ENCODE results near the gene TUBA3C. TPM values are rescaled to one million over a fixed set of nuclear protein-coding genes. Genes with fewer than 3 reads are reported as not detected.
"Not testable (repeated sequence)": the region's sequence is repeated elsewhere in the genome, so short reads cannot be mapped to it uniquely, and the experiment has no call there.

Gene TUBA3C
- total and polyA plus RNA-seq, 4 experiments from 2014 or later: not detected

- intact Hi-C loops (cut with micrococcal nuclease): no loop called here
- Histone ChIP-seq H3K4me3 (ENCODE audit: low read length in 2 of 2) (no peak overlapping the region), H3K4me1 (ENCODE audit: insufficient read depth, low read length) (no peaks in the 10 kb centered on the region), H3K9me3 (ENCODE audit: control insufficient read depth in 1 of 2, low read length in 2 of 2) (no peaks in the 10 kb centered on the region), H3K27ac (ENCODE audit: low read depth, low read length) (no peak overlapping the region), H3K36me3 (ENCODE audit: insufficient read depth, low read length) (no peaks in the 10 kb centered on the region), H3K27me3 (ENCODE audit: insufficient read depth, low read length) (no peaks in the 10 kb centered on the region)
- Mint-ChIP-seq H3K36me3 (no peaks in the 10 kb centered on the region), H3K4me1 (no peaks in the 10 kb centered on the region), H3K27ac (no peak overlapping the region), H3K27me3 (no peaks in the 10 kb centered on the region), H3K9me3 (peaks cover 0 to 5% (median 0%) of the 10 kb centered on the region in 8 donors), H3K4me3 (no peak overlapping the region)
- CTCF ChIA-PET (ENCODE audit: partially characterized antibody): interaction anchor here (1.1 kb wide), 1 partner anchor 11 kb away, joined by 3 read pairs; no protein-coding TSS in a partner anchor
- POLR2A ChIA-PET (ENCODE audit: partially characterized antibody): no interaction called here
- no peak for DNase-seq
Measured at GRCh38 chr13:19184176-19184575, 2.6 kb upstream of the TUBA3C start.

GRCh38 chr13:19183676-19184075 is 2.1 kb upstream of the TUBA3C start:
- H3K4me3 ChIP-seq (ENCODE audit: low read length in 2 of 2): no peak overlapping the region
- H3K4me3 Mint-ChIP-seq: no peak overlapping the region
- CTCF ChIA-PET (ENCODE audit: partially characterized antibody): no interaction called here
- no peak overlapping the region for H3K27ac ChIP-seq (ENCODE audit: low read depth, low read length)
- DNase-seq: no peak
- intact Hi-C loops (cut with micrococcal nuclease): no loop called here
- H3K4me1 Mint-ChIP-seq: no peaks in the 10 kb centered on the region
- H3K36me3 ChIP-seq (ENCODE audit: insufficient read depth, low read length): no peaks in the 10 kb centered on the region
- no peaks in the 10 kb centered on the region for H3K27me3 Mint-ChIP-seq
- H3K36me3 Mint-ChIP-seq: no peaks in the 10 kb centered on the region
- POLR2A ChIA-PET (ENCODE audit: partially characterized antibody): no interaction called here
- H3K27me3 ChIP-seq (ENCODE audit: insufficient read depth, low read length): no peaks in the 10 kb centered on the region
- no peaks in the 10 kb centered on the region for H3K4me1 ChIP-seq (ENCODE audit: insufficient read depth, low read length)
- no peaks in the 10 kb centered on the region for H3K9me3 ChIP-seq (ENCODE audit: control insufficient read depth in 1 of 2, low read length in 2 of 2)
- H3K9me3 Mint-ChIP-seq: peaks cover 0 to 5% (median 0%) of the 10 kb centered on the region in 8 donors
- no peak overlapping the region for H3K27ac Mint-ChIP-seq

- Mint-ChIP-seq H3K27me3 (no peaks in the 10 kb centered on the region), H3K4me1 (no peaks in the 10 kb centered on the region), H3K27ac (no peak overlapping the region), H3K9me3 (peaks cover 0 to 5% (median 0%) of the 10 kb centered on the region in 8 donors), H3K4me3 (no peak overlapping the region), H3K36me3 (no peaks in the 10 kb centered on the region)
- H3K36me3 ChIP-seq (ENCODE audit: insufficient read depth, low read length): no peaks in the 10 kb centered on the region
- no peak overlapping the region for H3K4me3 ChIP-seq (ENCODE audit: low read length in 2 of 2)
- POLR2A ChIA-PET (ENCODE audit: partially characterized antibody): no interaction called here
- no peaks in the 10 kb centered on the region for H3K9me3 ChIP-seq (ENCODE audit: control insufficient read depth in 1 of 2, low read length in 2 of 2)
- intact Hi-C loops (cut with micrococcal nuclease): no loop called here
- no peaks in the 10 kb centered on the region for H3K27me3 ChIP-seq (ENCODE audit: insufficient read depth, low read length)
- H3K4me1 ChIP-seq (ENCODE audit: insufficient read depth, low read length): no peaks in the 10 kb centered on the region
- no peak overlapping the region for H3K27ac ChIP-seq (ENCODE audit: low read depth, low read length)
- no peak for DNase-seq
- CTCF ChIA-PET (ENCODE audit: partially characterized antibody): no interaction called here
Measured at GRCh38 chr13:19182536-19182935, 912 bp upstream of the TUBA3C start.

- intact Hi-C loops (cut with micrococcal nuclease): no loop called here
- DNase-seq: no peak
- Histone ChIP-seq H3K36me3 (ENCODE audit: insufficient read depth, low read length) (no peaks in the 10 kb centered on the region), H3K27ac (ENCODE audit: low read depth, low read length) (no peak overlapping the region), H3K27me3 (ENCODE audit: insufficient read depth, low read length) (no peaks in the 10 kb centered on the region), H3K9me3 (ENCODE audit: control insufficient read depth in 1 of 2, low read length in 2 of 2) (no peaks in the 10 kb centered on the region), H3K4me1 (ENCODE audit: insufficient read depth, low read length) (no peaks in the 10 kb centered on the region), H3K4me3 (ENCODE audit: low read length in 2 of 2) (no peak overlapping the region)
- CTCF ChIA-PET (ENCODE audit: partially characterized antibody): no interaction called here
- POLR2A ChIA-PET (ENCODE audit: partially characterized antibody): no interaction called here
- no peaks in the 10 kb centered on the region for H3K27me3 Mint-ChIP-seq
- H3K4me1 Mint-ChIP-seq: no peaks in the 10 kb centered on the region
- H3K4me3 Mint-ChIP-seq: no peak overlapping the region
- H3K9me3 Mint-ChIP-seq: peaks cover 0 to 4% (median 0%) of the 10 kb centered on the region in 8 donors
- no peaks in the 10 kb centered on the region for H3K36me3 Mint-ChIP-seq
- no peak overlapping the region for H3K27ac Mint-ChIP-seq
Measured at GRCh38 chr13:19181021-19181620, 503 bp downstream of the TUBA3C start.

- CTCF ChIA-PET (ENCODE audit: partially characterized antibody): no interaction called here
- Mint-ChIP-seq H3K27ac (no peak overlapping the region), H3K4me1 (no peaks in the 10 kb centered on the region)
Measured at GRCh38 chr13:19179916-19180315, 1.7 kb downstream of the TUBA3C start.

GRCh38 chr13:19178901-19179593 is 2.6 kb downstream of the TUBA3C start:
- no peaks in the 10 kb centered on the region for H3K36me3 Mint-ChIP-seq

More at GRCh38 chr13:19179916-19180315, 1.7 kb downstream of the TUBA3C start:
- no peaks in the 10 kb centered on the region for H3K4me1 ChIP-seq (ENCODE audit: insufficient read depth, low read length)
- no peak overlapping the region for H3K27ac ChIP-seq (ENCODE audit: low read depth, low read length)
- intact Hi-C loops (cut with micrococcal nuclease): no loop called here
- POLR2A ChIA-PET (ENCODE audit: partially characterized antibody): no interaction called here
- H3K4me3 ChIP-seq (ENCODE audit: low read length in 2 of 2): no peak overlapping the region
- H3K9me3 ChIP-seq (ENCODE audit: control insufficient read depth in 1 of 2, low read length in 2 of 2): no peaks in the 10 kb centered on the region
- H3K36me3 ChIP-seq (ENCODE audit: insufficient read depth, low read length): no peaks in the 10 kb centered on the region
- no peaks in the 10 kb centered on the region for H3K36me3 Mint-ChIP-seq
- no peaks in the 10 kb centered on the region for H3K27me3 ChIP-seq (ENCODE audit: insufficient read depth, low read length)
- H3K27me3 Mint-ChIP-seq: no peaks in the 10 kb centered on the region
- no peak for DNase-seq
- H3K9me3 Mint-ChIP-seq: peaks cover 0 to 4% (median 0%) of the 10 kb centered on the region in 8 donors
- H3K4me3 Mint-ChIP-seq: no peak overlapping the region

GRCh38 chr13:19176981-19177776 is 4.4 kb downstream of the TUBA3C start:
- DNase-seq; H3K9me3 Mint-ChIP-seq; H3K9me3 ChIP-seq (ENCODE audit: control insufficient read depth in 1 of 2, low read length in 2 of 2); POLR2A ChIA-PET (ENCODE audit: partially characterized antibody); H3K4me1 Mint-ChIP-seq; H3K4me3 ChIP-seq (ENCODE audit: low read length in 2 of 2); H3K27me3 ChIP-seq (ENCODE audit: insufficient read depth, low read length); H3K4me1 ChIP-seq (ENCODE audit: insufficient read depth, low read length); H3K27ac ChIP-seq (ENCODE audit: low read depth, low read length); H3K4me3 Mint-ChIP-seq; H3K27me3 Mint-ChIP-seq; intact Hi-C loops (cut with micrococcal nuclease); H3K27ac Mint-ChIP-seq; H3K36me3 ChIP-seq (ENCODE audit: insufficient read depth, low read length); CTCF ChIA-PET (ENCODE audit: partially characterized antibody); H3K36me3 Mint-ChIP-seq: not testable (repeated sequence)

More at GRCh38 chr13:19178901-19179593, 2.6 kb downstream of the TUBA3C start:
- ChIA-PET POLR2A (ENCODE audit: partially characterized antibody) (no interaction called here), CTCF (ENCODE audit: partially characterized antibody) (no interaction called here)
- H3K36me3 ChIP-seq (ENCODE audit: insufficient read depth, low read length): no peaks in the 10 kb centered on the region
- no peaks in the 10 kb centered on the region for H3K27me3 Mint-ChIP-seq
- no peak overlapping the region for H3K4me3 Mint-ChIP-seq
- no peak overlapping the region for H3K4me3 ChIP-seq (ENCODE audit: low read length in 2 of 2)
- no peaks in the 10 kb centered on the region for H3K27me3 ChIP-seq (ENCODE audit: insufficient read depth, low read length)
- intact Hi-C loops (cut with micrococcal nuclease): no loop called here
- no peaks in the 10 kb centered on the region for H3K9me3 ChIP-seq (ENCODE audit: control insufficient read depth in 1 of 2, low read length in 2 of 2)
- H3K4me1 Mint-ChIP-seq: no peaks in the 10 kb centered on the region
- DNase-seq: no peak
- H3K4me1 ChIP-seq (ENCODE audit: insufficient read depth, low read length): no peaks in the 10 kb centered on the region
- peaks cover 0 to 3% (median 0%) of the 10 kb centered on the region in 8 donors for H3K9me3 Mint-ChIP-seq
- H3K27ac Mint-ChIP-seq: no peak overlapping the region
- no peak overlapping the region for H3K27ac ChIP-seq (ENCODE audit: low read depth, low read length)
